SK-N-SH (cell line): Measurements from ENCODE around the gene BTBD9. TPM values are rescaled to one million over a fixed set of nuclear protein-coding genes. Genes with fewer than 3 reads are reported as not detected.

Experiments used
- CTCF ChIA-PET: fragments of 300-600, 350-600 bp; formaldehyde crosslinking; extraction: SDS; loops from one replicate; lab custom pipeline; 2021; lab: Yijun Ruan, JAX
- POLR2A ChIA-PET: fragments of 350-600 bp; sonication (Branson Sonifier 250); formaldehyde crosslinking; extraction: SDS; loops from one replicate; lab custom pipeline; 2020; ENCODE audit warnings: antibody characterized with exemption, inconsistent platforms; lab: Yijun Ruan, JAX
- DNase-seq: peaks from one replicate; pipeline ENCODE4 v3.0.0; 2012
- H2AFZ ChIP-seq: fragments of 200-600 bp; sonication (generic); 2 replicates; pipeline ENCODE4 v1.8.1; 2016; ENCODE audit warnings: antibody characterized with exemption, mild to moderate bottlenecking, low read depth
- H3F3A ChIP-seq: fragments of 200-600 bp; sonication (generic); replicated peaks from 2 replicates; pipeline ENCODE3; 2016; ENCODE audit warnings: antibody characterized with exemption, mild to moderate bottlenecking; ENCODE audit not compliant: insufficient read depth
- H3K27ac ChIP-seq, 2 experiments: fragments of 200-500 bp in 1 of 2; fragments of 200-600 bp in 1 of 2; sonication (Bioruptor generic) in 1 of 2; sonication (generic), shearing (Covaris generic) in 1 of 2; 2 replicates each; pipeline versions ENCODE4 v1.5.1 to v1.6.1; 2014 to 2016; ENCODE audit warnings: low read depth in 2 of 2, inconsistent platforms in 1 of 2, low read length in 1 of 2, mild to moderate bottlenecking in 1 of 2, mixed read lengths in 1 of 2
- H3K27me3 ChIP-seq: fragments of 200-600 bp; sonication (generic), shearing (Covaris generic); 2 replicates; pipeline ENCODE4 v1.6.1; 2016; ENCODE audit warnings: mixed run types; ENCODE audit not compliant: insufficient read depth
- H3K36me3 ChIP-seq, 2 experiments: fragments of 200-500 bp in 1 of 2; fragments of 200-600 bp in 1 of 2; sonication (Bioruptor generic) in 1 of 2; sonication (generic) in 1 of 2; replicated peaks in 1 of 2; 2 replicates each; pipeline versions ENCODE3 to v1.5.1; 2014 to 2016; ENCODE audit warnings: low read length in 1 of 2, mild to moderate bottlenecking in 1 of 2; ENCODE audit not compliant: insufficient read depth in 2 of 2, control insufficient read depth in 1 of 2
- H3K4me1 ChIP-seq, 2 experiments: fragments of 200-500 bp in 1 of 2; fragments of 200-600 bp in 1 of 2; sonication (Bioruptor generic) in 1 of 2; sonication (generic), shearing (Covaris generic) in 1 of 2; 2 replicates each; pipeline versions ENCODE4 v1.5.1 to v1.6.1; 2014 to 2016; ENCODE audit warnings: low read depth in 1 of 2, low read length in 1 of 2, mixed run types in 1 of 2; ENCODE audit not compliant: insufficient read depth in 2 of 2, control insufficient read depth in 1 of 2
- H3K4me2 ChIP-seq: fragments of 200-600 bp; sonication (generic), shearing (Covaris generic); 2 replicates; pipeline ENCODE4 v1.6.1; 2017; ENCODE audit warnings: mixed run types
- H3K4me3 ChIP-seq, 2 experiments: fragments of 200-500 bp in 1 of 2; fragments of 200-600 bp in 1 of 2; sonication (Bioruptor generic) in 1 of 2; sonication (generic), shearing (Covaris generic) in 1 of 2; 2 replicates each; pipeline versions ENCODE4 v1.5.1 to v1.8.1; 2014 to 2016; ENCODE audit warnings: low read depth in 2 of 2, inconsistent platforms in 1 of 2, low read length in 1 of 2, mild to moderate bottlenecking in 1 of 2, mixed read lengths in 1 of 2, moderate library complexity in 1 of 2
- H3K79me2 ChIP-seq: fragments of 200-600 bp; sonication (generic); 2 replicates; pipeline ENCODE4 v1.8.1; 2017; ENCODE audit warnings: mild to moderate bottlenecking; ENCODE audit not compliant: insufficient read depth
- H3K9ac ChIP-seq: fragments of 200-600 bp; sonication (generic); 2 replicates; pipeline ENCODE4 v1.6.1; 2017; ENCODE audit warnings: mixed run types
- H3K9me2 ChIP-seq: fragments of 200-600 bp; sonication (generic); 2 replicates; pipeline ENCODE4 v1.6.1; 2017; ENCODE audit warnings: mixed run types
- H3K9me3 ChIP-seq: fragments of 200-600 bp; sonication (generic); 2 replicates; pipeline ENCODE4 v1.6.1; 2017; ENCODE audit warnings: mixed run types, mild to moderate bottlenecking, moderate library complexity
- H4K20me1 ChIP-seq: fragments of 200-600 bp; sonication (generic); 2 replicates; pipeline ENCODE4 v1.6.1; 2017; ENCODE audit warnings: mild to moderate bottlenecking, mixed run types; ENCODE audit not compliant: insufficient read depth
- EP300 ChIP-seq, 2 experiments: IDR thresholded peaks; 2 replicates each; pipeline versions ENCODE4 v1.4.0 to v1.6.1; 2012; ENCODE audit warnings: borderline replicate concordance in 1 of 2, low read depth in 1 of 2, low read length in 1 of 2
- EZH2phosphoT487 ChIP-seq: fragments of 200-600 bp; sonication (generic); IDR thresholded peaks from 2 replicates; pipeline ENCODE4 v1.6.1; 2017; ENCODE audit warnings: low read depth, mixed run types, mild to moderate bottlenecking, antibody characterized with exemption, moderate library complexity, borderline replicate concordance
- FOXJ3 ChIP-seq: sonication (generic); formaldehyde crosslinking; IDR thresholded peaks from 2 replicates; pipeline ENCODE4 v1.5.1; 2020; ENCODE audit warnings: mild to moderate bottlenecking, missing genetic modification reagents
- GABPA ChIP-seq: IDR thresholded peaks from 2 replicates; pipeline ENCODE4 v1.4.0; 2012; ENCODE audit warnings: low read depth, mild to moderate bottlenecking
- GATA2 ChIP-seq: sonication (generic); formaldehyde crosslinking; IDR thresholded peaks from 2 replicates; pipeline ENCODE4 v1.5.0; 2020; ENCODE audit warnings: mild to moderate bottlenecking, missing genetic modification reagents
- JUND ChIP-seq: IDR thresholded peaks from 2 replicates; pipeline ENCODE4 v1.4.0; 2012
- MXI1 ChIP-seq: IDR thresholded peaks from 2 replicates; pipeline ENCODE4 v1.6.1; 2012; ENCODE audit warnings: mild to moderate bottlenecking, low read depth, low read length, improper control_type of control experiment
- NFIC ChIP-seq: IDR thresholded peaks from 2 replicates; pipeline ENCODE4 v1.4.0; 2012; ENCODE audit warnings: borderline replicate concordance
- SIN3A ChIP-seq: IDR thresholded peaks from 2 replicates; pipeline ENCODE4 v1.6.1; 2012; ENCODE audit warnings: low read depth, mild to moderate bottlenecking, low read length, moderate library complexity, borderline replicate concordance
- SMC3 ChIP-seq: IDR thresholded peaks from 2 replicates; pipeline ENCODE4 v1.6.1; 2012; ENCODE audit warnings: low read depth, low read length, improper control_type of control experiment
- TAF1 ChIP-seq: IDR thresholded peaks from 2 replicates; pipeline ENCODE4 v1.6.1; 2012; ENCODE audit warnings: low read depth, mild to moderate bottlenecking, low read length, moderate library complexity, borderline replicate concordance
- TEAD4 ChIP-seq: IDR thresholded peaks from 2 replicates; pipeline ENCODE4 v1.4.0; 2012; ENCODE audit warnings: mild to moderate bottlenecking, borderline replicate concordance; ENCODE audit not compliant: insufficient read depth
- WGBS: methylation state at CpG from one replicate; pipeline ENCODE4 v1.1.6; 2017; ENCODE audit warnings: low lambda C conversion rate; 5-methylcytosine and 5-hydroxymethylcytosine counted together
- polyA plus RNA-seq, 3 experiments: library from polyadenylated mRNA; depleted of rRNA; stranded (reverse); fragments of >200 nt; gene quantifications; 2 replicates each; pipeline ENCODE4 v1.2.3, GENCODE V29; 2012
- TF ChIP-seq, protein P1 (sequence below): IDR thresholded peaks from 2 replicates; pipeline ENCODE4 v1.6.1; 2012; ENCODE audit warnings: mild to moderate bottlenecking, low read depth, low read length, moderate library complexity
- TF ChIP-seq, protein P2 (sequence below): fragments of 150-350 bp; IDR thresholded peaks from 2 replicates; pipeline ENCODE4 v1.6.1; 2016; ENCODE audit warnings: mild to moderate bottlenecking, low read depth, low read length
- TF ChIP-seq, protein P3 (sequence below): IDR thresholded peaks from 2 replicates; pipeline ENCODE4 v1.4.0; 2012; ENCODE audit warnings: low read depth, borderline replicate concordance
- TF ChIP-seq, protein P4 (sequence below): fragments of 150-350 bp; IDR thresholded peaks from 2 replicates; pipeline ENCODE4 v1.6.1; 2017; ENCODE audit warnings: antibody characterized with exemption, low read length, low read depth, borderline replicate concordance
- TF ChIP-seq, protein P5 (sequence below): fragments of 200-600 bp; sonication (generic); IDR thresholded peaks from 2 replicates; pipeline ENCODE4 v1.6.1; 2017; ENCODE audit warnings: antibody characterized with exemption, mild to moderate bottlenecking, moderate library complexity

Gene BTBD9
- polyA plus RNA-seq, 1 of the 3 experiments (the other 2 are of a cell fraction) = 2.2 TPM

DNA sequence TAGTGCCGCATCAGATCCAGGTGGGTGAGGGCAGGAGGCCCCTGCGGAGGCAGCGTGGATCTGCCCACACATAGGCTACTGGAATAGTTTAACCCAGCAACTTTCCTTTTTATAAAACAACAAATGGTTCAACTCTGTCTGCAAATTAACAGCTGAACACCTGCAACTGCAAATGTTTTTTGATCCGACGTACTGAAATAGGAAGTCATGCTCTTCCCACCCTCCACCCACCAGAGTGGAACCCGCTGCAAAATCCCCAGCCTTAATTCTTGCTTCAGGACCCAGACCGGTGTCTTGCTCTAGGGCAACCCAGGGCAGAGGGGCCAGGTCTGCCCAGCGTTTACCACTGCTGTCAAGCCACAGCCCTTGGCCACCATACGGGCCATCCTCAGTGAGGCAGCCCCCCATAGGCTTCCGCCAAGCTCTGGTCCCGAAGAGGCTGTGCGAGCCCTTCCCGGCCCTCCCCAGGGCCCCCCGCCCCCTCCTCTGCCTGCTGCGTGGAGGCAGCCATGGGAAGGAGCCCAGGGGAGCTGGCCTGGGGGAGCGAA is 485.9 kb downstream of the BTBD9 start:
- peaks cover 15% of the 10 kb centered on the region for H4K20me1 ChIP-seq
- ChIA-PET POLR2A (interaction anchor here (0.6 kb wide), 1 partner anchor 333 kb away, joined by 3 read pairs; no protein-coding TSS in a partner anchor), CTCF (interaction anchor here (1.0 to 1.1 kb wide), 3 partner anchors 41 to 417 kb away, joined by 3 to 4 read pairs (median 3); no protein-coding TSS in a partner anchor)
- H3K9me2 ChIP-seq = no peaks in the 10 kb centered on the region
- no peaks in the 10 kb centered on the region for H3K9me3 ChIP-seq
- H3K4me3 ChIP-seq = no peak overlapping the region
- no peak for DNase-seq
- peaks cover 5 to 14% of the 10 kb centered on the region in 2 experiments; a peak in 2 of 4 replicates for H3K4me1 ChIP-seq
- H3K27me3 ChIP-seq = no peaks in the 10 kb centered on the region
- no peaks in the 10 kb centered on the region; the same call in 1 of the 2 replicates for H3K79me2 ChIP-seq
- H3F3A ChIP-seq = no peaks in the 10 kb centered on the region
- H3K4me2 ChIP-seq = no peak overlapping the region
- TF ChIP-seq GATA2 (CRISPR knock-in tag) (no peak), SMC3 (no peak), EZH2phosphoT487 (no peak), GABPA (no peak), MXI1 (no peak), FOXJ3 (CRISPR knock-in tag) (no peak), TEAD4 (no peak), EP300 (IDR thresholded peaks at IDR 0.05; ENCODE audit: borderline replicate concordance in 1 of 2, low read depth in 1 of 2, low read length in 1 of 2) (no peak), NFIC (no peak), JUND (no peak), TAF1 (no peak), SIN3A (no peak)
- TF ChIP-seq, protein P1, sequence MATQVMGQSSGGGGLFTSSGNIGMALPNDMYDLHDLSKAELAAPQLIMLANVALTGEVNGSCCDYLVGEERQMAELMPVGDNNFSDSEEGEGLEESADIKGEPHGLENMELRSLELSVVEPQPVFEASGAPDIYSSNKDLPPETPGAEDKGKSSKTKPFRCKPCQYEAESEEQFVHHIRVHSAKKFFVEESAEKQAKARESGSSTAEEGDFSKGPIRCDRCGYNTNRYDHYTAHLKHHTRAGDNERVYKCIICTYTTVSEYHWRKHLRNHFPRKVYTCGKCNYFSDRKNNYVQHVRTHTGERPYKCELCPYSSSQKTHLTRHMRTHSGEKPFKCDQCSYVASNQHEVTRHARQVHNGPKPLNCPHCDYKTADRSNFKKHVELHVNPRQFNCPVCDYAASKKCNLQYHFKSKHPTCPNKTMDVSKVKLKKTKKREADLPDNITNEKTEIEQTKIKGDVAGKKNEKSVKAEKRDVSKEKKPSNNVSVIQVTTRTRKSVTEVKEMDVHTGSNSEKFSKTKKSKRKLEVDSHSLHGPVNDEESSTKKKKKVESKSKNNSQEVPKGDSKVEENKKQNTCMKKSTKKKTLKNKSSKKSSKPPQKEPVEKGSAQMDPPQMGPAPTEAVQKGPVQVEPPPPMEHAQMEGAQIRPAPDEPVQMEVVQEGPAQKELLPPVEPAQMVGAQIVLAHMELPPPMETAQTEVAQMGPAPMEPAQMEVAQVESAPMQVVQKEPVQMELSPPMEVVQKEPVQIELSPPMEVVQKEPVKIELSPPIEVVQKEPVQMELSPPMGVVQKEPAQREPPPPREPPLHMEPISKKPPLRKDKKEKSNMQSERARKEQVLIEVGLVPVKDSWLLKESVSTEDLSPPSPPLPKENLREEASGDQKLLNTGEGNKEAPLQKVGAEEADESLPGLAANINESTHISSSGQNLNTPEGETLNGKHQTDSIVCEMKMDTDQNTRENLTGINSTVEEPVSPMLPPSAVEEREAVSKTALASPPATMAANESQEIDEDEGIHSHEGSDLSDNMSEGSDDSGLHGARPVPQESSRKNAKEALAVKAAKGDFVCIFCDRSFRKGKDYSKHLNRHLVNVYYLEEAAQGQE = no peak
- TF ChIP-seq, protein P2, sequence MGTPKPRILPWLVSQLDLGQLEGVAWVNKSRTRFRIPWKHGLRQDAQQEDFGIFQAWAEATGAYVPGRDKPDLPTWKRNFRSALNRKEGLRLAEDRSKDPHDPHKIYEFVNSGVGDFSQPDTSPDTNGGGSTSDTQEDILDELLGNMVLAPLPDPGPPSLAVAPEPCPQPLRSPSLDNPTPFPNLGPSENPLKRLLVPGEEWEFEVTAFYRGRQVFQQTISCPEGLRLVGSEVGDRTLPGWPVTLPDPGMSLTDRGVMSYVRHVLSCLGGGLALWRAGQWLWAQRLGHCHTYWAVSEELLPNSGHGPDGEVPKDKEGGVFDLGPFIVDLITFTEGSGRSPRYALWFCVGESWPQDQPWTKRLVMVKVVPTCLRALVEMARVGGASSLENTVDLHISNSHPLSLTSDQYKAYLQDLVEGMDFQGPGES = no peak
- TF ChIP-seq, protein P3, sequence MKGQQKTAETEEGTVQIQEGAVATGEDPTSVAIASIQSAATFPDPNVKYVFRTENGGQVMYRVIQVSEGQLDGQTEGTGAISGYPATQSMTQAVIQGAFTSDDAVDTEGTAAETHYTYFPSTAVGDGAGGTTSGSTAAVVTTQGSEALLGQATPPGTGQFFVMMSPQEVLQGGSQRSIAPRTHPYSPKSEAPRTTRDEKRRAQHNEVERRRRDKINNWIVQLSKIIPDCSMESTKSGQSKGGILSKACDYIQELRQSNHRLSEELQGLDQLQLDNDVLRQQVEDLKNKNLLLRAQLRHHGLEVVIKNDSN = no peak
- TF ChIP-seq, protein P4, sequence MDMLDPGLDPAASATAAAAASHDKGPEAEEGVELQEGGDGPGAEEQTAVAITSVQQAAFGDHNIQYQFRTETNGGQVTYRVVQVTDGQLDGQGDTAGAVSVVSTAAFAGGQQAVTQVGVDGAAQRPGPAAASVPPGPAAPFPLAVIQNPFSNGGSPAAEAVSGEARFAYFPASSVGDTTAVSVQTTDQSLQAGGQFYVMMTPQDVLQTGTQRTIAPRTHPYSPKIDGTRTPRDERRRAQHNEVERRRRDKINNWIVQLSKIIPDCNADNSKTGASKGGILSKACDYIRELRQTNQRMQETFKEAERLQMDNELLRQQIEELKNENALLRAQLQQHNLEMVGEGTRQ = no peak
- TF ChIP-seq, protein P5, sequence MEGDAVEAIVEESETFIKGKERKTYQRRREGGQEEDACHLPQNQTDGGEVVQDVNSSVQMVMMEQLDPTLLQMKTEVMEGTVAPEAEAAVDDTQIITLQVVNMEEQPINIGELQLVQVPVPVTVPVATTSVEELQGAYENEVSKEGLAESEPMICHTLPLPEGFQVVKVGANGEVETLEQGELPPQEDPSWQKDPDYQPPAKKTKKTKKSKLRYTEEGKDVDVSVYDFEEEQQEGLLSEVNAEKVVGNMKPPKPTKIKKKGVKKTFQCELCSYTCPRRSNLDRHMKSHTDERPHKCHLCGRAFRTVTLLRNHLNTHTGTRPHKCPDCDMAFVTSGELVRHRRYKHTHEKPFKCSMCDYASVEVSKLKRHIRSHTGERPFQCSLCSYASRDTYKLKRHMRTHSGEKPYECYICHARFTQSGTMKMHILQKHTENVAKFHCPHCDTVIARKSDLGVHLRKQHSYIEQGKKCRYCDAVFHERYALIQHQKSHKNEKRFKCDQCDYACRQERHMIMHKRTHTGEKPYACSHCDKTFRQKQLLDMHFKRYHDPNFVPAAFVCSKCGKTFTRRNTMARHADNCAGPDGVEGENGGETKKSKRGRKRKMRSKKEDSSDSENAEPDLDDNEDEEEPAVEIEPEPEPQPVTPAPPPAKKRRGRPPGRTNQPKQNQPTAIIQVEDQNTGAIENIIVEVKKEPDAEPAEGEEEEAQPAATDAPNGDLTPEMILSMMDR = no peak
- H3K27ac ChIP-seq = no peak overlapping the region; a peak in 1 of 4 replicates
- peaks cover 6 to 20% of the 10 kb centered on the region in 2 experiments for H3K36me3 ChIP-seq
- WGBS = 83% methylated on average over 5 of the region's 16 CpGs
- no peak overlapping the region for H2AFZ ChIP-seq
- no peak overlapping the region for H3K9ac ChIP-seq
